ENCODE results near the gene SERPINA5.

GRCh38 chr14:94569381-94570001 is 11.7 kb upstream of the SERPINA5 start:
- TF ChIP-seq POLR2A (IDR thresholded peaks at IDR 0.05; ENCODE audit: low read depth, low read length) = no peak
- TF ChIP-seq POLR2AphosphoS5 (IDR thresholded peaks at IDR 0.05; ENCODE audit: low read depth, low read length) = no peak
- TF ChIP-seq TAF1 (IDR thresholded peaks at IDR 0.05; ENCODE audit: low read depth, low read length) = no peak
- TF ChIP-seq POU2F2 (IDR thresholded peaks at IDR 0.05; ENCODE audit: low read depth, low read length) = no peak

Measured in GM12891 (cell line).